CD4-positive, alpha-beta T cell treated with Interferon alpha-2 for 1 hour (primary cell): ENCODE results near the gene ADGRD1.
A peak's percentile ranks its signal among the peaks of the same experiment; 100 is the strongest.

Experiments
- DNase-seq, 2 donors: peaks; one replicate each; pipeline ENCODE4 v3.0.0-alpha.2; 2020 to 2022

ADGRD1 gene

GRCh38 chr12:131140069-131140435 is 186.3 kb downstream of the ADGRD1 start:
- DNase-seq, result no peak

- no peak for DNase-seq
Measured at GRCh38 chr12:131140697-131141096, 187.0 kb downstream of the ADGRD1 start.

DNA sequence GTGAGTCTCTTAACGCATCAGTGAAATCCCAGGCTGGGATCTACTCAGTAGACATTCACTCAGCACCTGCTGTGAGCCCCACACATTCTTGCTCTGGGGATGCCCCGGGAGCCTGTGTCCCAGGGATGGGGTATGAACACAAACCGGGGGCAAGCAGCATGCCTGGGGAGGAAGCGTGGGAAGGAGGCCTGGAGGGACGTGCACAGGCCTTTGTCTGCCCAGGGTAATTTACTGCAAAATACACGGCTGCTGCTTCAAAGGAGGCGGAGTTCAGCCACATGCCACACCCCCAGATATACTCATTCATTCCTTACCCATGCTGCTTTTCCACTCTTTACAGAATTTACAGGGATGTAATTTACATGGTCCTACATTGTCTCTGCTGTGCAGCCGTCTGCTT is 187.8 kb downstream of the ADGRD1 start:
- no peak for DNase-seq

- DNase-seq, result no peak
Measured at GRCh38 chr12:131142891-131143657, 189.4 kb downstream of the ADGRD1 start.

GRCh38 chr12:131146173-131146675 is 192.5 kb downstream of the ADGRD1 start:
- DNase-seq, result no peak

GRCh38 chr12:131147293-131147692 is 193.6 kb downstream of the ADGRD1 start:
- DNase-seq, result no peak

DNA sequence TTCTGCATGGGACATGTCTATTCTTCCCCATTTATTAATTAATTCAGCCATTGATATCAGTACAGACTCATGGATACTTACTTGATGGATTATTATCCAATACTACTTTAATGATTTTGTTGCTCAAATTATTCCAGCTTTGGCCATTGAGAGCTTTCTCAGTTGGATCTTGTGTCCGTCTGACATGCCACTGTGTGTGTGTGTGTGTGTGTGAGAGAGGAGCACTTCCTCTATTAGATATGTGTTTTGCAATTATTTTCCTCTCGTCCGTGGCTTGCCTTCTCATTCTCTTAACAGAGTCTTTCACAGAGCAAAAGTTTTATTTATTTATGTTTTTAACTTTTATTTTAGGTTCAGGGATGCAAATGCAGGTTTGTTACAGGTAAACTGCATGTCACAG is 194.2 kb downstream of the ADGRD1 start:
- DNase-seq, result peak; percentile 6 to 16

- no peak for DNase-seq
Measured at GRCh38 chr12:131151558-131152345, 198.0 kb downstream of the ADGRD1 start.

DNA sequence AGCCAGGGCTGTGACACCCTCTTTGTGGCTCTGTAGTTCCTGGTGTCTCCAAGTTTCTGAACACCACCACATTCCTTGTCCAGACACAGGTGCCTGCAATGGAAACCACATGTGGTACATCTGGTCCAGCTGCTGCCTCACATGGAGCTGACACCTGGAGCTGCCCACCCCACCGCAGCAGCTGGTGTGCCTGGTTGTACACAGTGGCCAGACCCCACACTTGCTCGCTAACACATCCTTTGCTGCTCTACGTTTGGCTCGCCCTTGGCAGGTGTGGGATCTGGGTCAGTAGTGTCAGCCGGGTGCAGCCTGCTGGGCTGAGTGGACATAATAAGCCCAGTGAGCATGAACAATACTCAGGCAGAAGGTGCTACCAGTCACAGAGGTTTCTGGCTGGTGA is 198.9 kb downstream of the ADGRD1 start:
- DNase-seq, result no peak

GRCh38 chr12:131153016-131153415 is 199.3 kb downstream of the ADGRD1 start:
- DNase-seq, result no peak

DNA sequence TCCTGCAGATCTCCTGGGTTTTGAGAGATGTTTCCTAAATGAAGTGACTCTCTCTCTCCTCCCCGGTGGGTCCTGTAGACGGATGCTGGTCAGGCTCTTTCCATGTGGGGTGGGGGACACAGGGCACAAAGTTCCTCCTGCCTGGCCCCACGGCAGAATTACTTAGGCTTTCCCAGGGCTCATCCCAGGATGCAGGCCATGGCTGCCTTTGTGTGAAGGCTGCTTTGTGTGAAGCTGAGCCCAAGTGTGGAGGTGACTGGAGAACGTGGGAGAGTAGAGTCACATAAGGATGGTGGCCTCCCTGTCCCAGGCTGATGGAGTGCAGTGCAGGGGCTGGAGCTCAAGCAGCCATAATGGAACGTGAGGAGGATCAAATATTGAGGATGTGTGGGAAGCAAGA is 200.2 kb downstream of the ADGRD1 start:
- DNase-seq, result no peak

- no peak for DNase-seq
Measured at GRCh38 chr12:131155131-131155530, 201.4 kb downstream of the ADGRD1 start.

GRCh38 chr12:131157743-131158142 is 204.0 kb downstream of the ADGRD1 start:
- DNase-seq, result no peak

GRCh38 chr12:131159660-131160059 is 206.0 kb downstream of the ADGRD1 start:
- DNase-seq, result no peak

DNA sequence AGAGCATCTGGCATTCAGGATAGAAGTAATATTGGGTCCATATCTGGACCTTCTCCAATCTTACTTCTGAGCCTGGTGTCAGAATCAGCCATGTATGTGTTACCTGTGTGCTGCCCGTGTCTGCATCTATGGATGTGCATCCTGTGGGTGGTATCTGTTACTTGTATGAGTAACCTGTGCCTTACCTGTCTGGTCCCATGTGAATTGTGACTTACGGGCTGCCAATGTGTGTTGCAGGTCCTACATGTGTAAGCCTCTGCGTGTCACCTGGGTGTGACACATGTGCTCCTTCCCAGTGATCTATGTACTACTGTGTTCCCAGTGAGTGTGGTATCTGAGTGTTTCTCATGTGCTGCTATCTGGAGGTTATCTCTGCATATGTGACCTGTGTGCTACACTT is 208.4 kb downstream of the ADGRD1 start:
- DNase-seq, result no peak

- DNase-seq, result no peak
Measured at GRCh38 chr12:131163189-131163738, 209.6 kb downstream of the ADGRD1 start.

GRCh38 chr12:131164096-131164872 is 210.6 kb downstream of the ADGRD1 start:
- no peak for DNase-seq

GRCh38 chr12:131166717-131167116 is 213.0 kb downstream of the ADGRD1 start:
- DNase-seq, result no peak

- DNase-seq, result no peak
Measured at GRCh38 chr12:131167334-131167733, 213.6 kb downstream of the ADGRD1 start.

- no peak for DNase-seq
Measured at GRCh38 chr12:131171029-131171428, 217.3 kb downstream of the ADGRD1 start.

DNA sequence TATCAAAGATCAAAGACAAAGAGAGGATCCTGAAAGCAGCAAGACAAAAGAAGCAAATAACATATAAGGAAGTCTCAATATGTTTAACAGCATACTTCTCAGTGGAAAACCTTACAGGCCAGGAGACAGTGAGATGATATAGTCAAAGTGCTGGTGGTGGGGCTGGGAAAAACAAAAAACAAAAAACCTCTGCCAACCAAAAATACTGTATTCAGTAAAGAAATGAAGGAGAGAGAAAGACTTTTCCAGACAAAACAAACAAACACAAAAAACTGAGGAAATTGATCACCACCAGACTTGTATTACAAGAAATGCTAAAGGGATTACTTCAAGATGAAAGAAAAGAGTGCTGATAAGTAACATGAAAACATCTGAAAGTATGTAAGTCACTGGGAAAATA is 221.2 kb downstream of the ADGRD1 start:
- DNase-seq, result no peak

GRCh38 chr12:131176266-131176665 is 222.6 kb downstream of the ADGRD1 start:
- no peak for DNase-seq

- no peak for DNase-seq
Measured at GRCh38 chr12:131176926-131177325, 223.2 kb downstream of the ADGRD1 start.
